PC-9 (cell line): Measurements from ENCODE around the gene C1R. TPM values are rescaled to one million over a fixed set of nuclear protein-coding genes. Genes with fewer than 3 reads are reported as not detected.

Experiments
- BruUV-seq: library from RNA; stranded (reverse); fragments of 400-500 nt; replicated peaks from 2 replicates; lab custom pipeline; 2021; lab: Mats Ljungman, UMichigan
- CTCF ChIA-PET: fragments of 300-600 bp; sonication (Branson Sonifier 250); formaldehyde crosslinking; loops from one replicate; lab custom pipeline; 2022; ENCODE audit warnings: antibody characterized with exemption; lab: Charles Lee
- POLR2A ChIA-PET: fragments of 300-600 bp; sonication (Branson Sonifier 250); formaldehyde crosslinking; loops from one replicate; lab custom pipeline; 2022; ENCODE audit warnings: antibody characterized with exemption; ENCODE audit not compliant: unreplicated experiment; lab: Charles Lee
- DNase-seq, 2 experiments: peaks; one replicate each; pipeline versions ENCODE4 v3.0.0 to v3.0.0-alpha.2; 2015 to 2022; ENCODE audit warnings: mixed read lengths in 1 of 2
- H2AFZ ChIP-seq: fragments of 200-600 bp; sonication (generic); 2 replicates; pipeline ENCODE4 v1.8.1; 2017; ENCODE audit warnings: antibody characterized with exemption
- H3F3A ChIP-seq: fragments of 200-600 bp; sonication (generic); 2 replicates; pipeline ENCODE4 v1.8.1; 2017; ENCODE audit warnings: antibody characterized with exemption, mild to moderate bottlenecking, low read depth; ENCODE audit not compliant: insufficient read depth
- H3K27ac ChIP-seq: fragments of 200-600 bp; sonication (generic); 2 replicates; pipeline ENCODE4 v1.6.1; 2016; ENCODE audit warnings: mixed run types
- H3K27me3 ChIP-seq: fragments of 200-600 bp; sonication (generic); 2 replicates; pipeline ENCODE4 v1.6.1; 2016; ENCODE audit warnings: low read depth, mixed run types; ENCODE audit not compliant: insufficient read depth
- H3K36me3 ChIP-seq: fragments of 200-600 bp; sonication (generic); 2 replicates; pipeline ENCODE4 v1.6.1; 2016; ENCODE audit warnings: low read depth, mixed run types
- H3K4me1 ChIP-seq: fragments of 200-600 bp; sonication (generic); replicated peaks from 2 replicates; pipeline ENCODE4 v1.6.1; 2016; ENCODE audit warnings: mixed run types; ENCODE audit not compliant: insufficient read depth
- H3K4me2 ChIP-seq: fragments of 200-600 bp; sonication (generic); 2 replicates; pipeline ENCODE4 v1.6.1; 2017; ENCODE audit warnings: mixed run types
- H3K4me3 ChIP-seq: fragments of 200-600 bp; sonication (generic); 2 replicates; pipeline ENCODE4 v1.6.1; 2016; ENCODE audit warnings: mixed run types
- H3K79me2 ChIP-seq: fragments of 200-600 bp; sonication (generic); 2 replicates; pipeline ENCODE4 v1.6.1; 2017; ENCODE audit warnings: low read depth, mixed run types
- H3K9me2 ChIP-seq: fragments of 200-600 bp; sonication (generic); 2 replicates; pipeline ENCODE4 v1.8.1; 2017; ENCODE audit warnings: mild to moderate bottlenecking; ENCODE audit not compliant: insufficient read depth
- H3K9me3 ChIP-seq: fragments of 200-600 bp; sonication (generic); 2 replicates; pipeline ENCODE4 v1.8.1; 2016; ENCODE audit warnings: low read depth; ENCODE audit not compliant: insufficient read depth
- H4K20me1 ChIP-seq: fragments of 200-600 bp; sonication (generic); 2 replicates; pipeline ENCODE4 v1.8.1; 2017; ENCODE audit not compliant: insufficient read depth
- CTCF ChIP-seq: fragments of 200-600 bp; sonication (generic); conservative IDR thresholded peaks from 2 replicates; pipeline ENCODE4 v1.6.1; 2017; ENCODE audit warnings: mixed run types, antibody characterized with exemption, mild to moderate bottlenecking, moderate library complexity
- EZH2 ChIP-seq: fragments of 200-600 bp; sonication (generic); IDR thresholded peaks from 2 replicates; pipeline ENCODE4 v1.8.0; 2017; ENCODE audit warnings: antibody characterized with exemption, low read depth
- intact Hi-C: fragments of 100-400 bp; cut with micrococcal nuclease; formaldehyde crosslinking; loops from one replicate; pipeline ENCODE4 v1.10.0; 2022; ENCODE audit not compliant: unreplicated experiment
- total RNA-seq: library from RNA; stranded (reverse); gene quantifications from 2 replicates; pipeline ENCODE4 v1.2.3, GENCODE V29; 2021

The C1R gene
- total RNA-seq, 1 experiment from 2014 or later = 24.0 TPM

GRCh38 chr12:7121324-7121723 is 29.1 kb upstream of the C1R start:
- no TSS peak for BruUV-seq

GRCh38 chr12:7120166-7120565 is 27.9 kb upstream of the C1R start:
- H3K36me3 ChIP-seq = peaks cover 4% of the 10 kb centered on the region; the same call in 1 of the 2 replicates
- no peaks in the 10 kb centered on the region for H3K27me3 ChIP-seq
- no peaks in the 10 kb centered on the region for H3K4me1 ChIP-seq
- H3K4me2 ChIP-seq = no peak overlapping the region
- no peak overlapping the region for H2AFZ ChIP-seq
- BruUV-seq = no TSS peak
- H3K9me3 ChIP-seq = no peaks in the 10 kb centered on the region
- H3F3A ChIP-seq = no peaks in the 10 kb centered on the region
- ChIA-PET POLR2A (no interaction called here), CTCF (no interaction called here)
- H4K20me1 ChIP-seq = no peaks in the 10 kb centered on the region
- H3K4me3 ChIP-seq = no peak overlapping the region
- TF ChIP-seq CTCF (no peak), EZH2 (no peak)
- H3K27ac ChIP-seq = no peak overlapping the region
- no peak for DNase-seq
- intact Hi-C loops = no loop called here
- no peaks in the 10 kb centered on the region for H3K79me2 ChIP-seq
- no peaks in the 10 kb centered on the region for H3K9me2 ChIP-seq

More at GRCh38 chr12:7121324-7121723, 29.1 kb upstream of the C1R start:
- Histone ChIP-seq H3K27me3 (no peaks in the 10 kb centered on the region), H3K9me2 (no peaks in the 10 kb centered on the region), H4K20me1 (no peaks in the 10 kb centered on the region), H3K79me2 (no peaks in the 10 kb centered on the region), H3K4me1 (no peaks in the 10 kb centered on the region), H3K4me2 (no peak overlapping the region), H3K4me3 (no peak overlapping the region), H2AFZ (no peak overlapping the region), H3F3A (no peaks in the 10 kb centered on the region), H3K9me3 (no peaks in the 10 kb centered on the region), H3K36me3 (no peaks in the 10 kb centered on the region), H3K27ac (no peak overlapping the region)
- no peak for TF ChIP-seq EZH2
- no peak for TF ChIP-seq CTCF
- ChIA-PET POLR2A (no interaction called here), CTCF (no interaction called here)
- intact Hi-C loops = no loop called here
- DNase-seq = no peak

GRCh38 chr12:7118881-7119280 is 26.6 kb upstream of the C1R start:
- Histone ChIP-seq H3K9me2 (no peaks in the 10 kb centered on the region), H3K27me3 (no peaks in the 10 kb centered on the region), H3F3A (no peaks in the 10 kb centered on the region), H3K9me3 (no peaks in the 10 kb centered on the region), H3K27ac (no peak overlapping the region), H4K20me1 (no peaks in the 10 kb centered on the region), H3K4me3 (no peak overlapping the region), H3K4me1 (no peaks in the 10 kb centered on the region), H3K4me2 (no peak overlapping the region), H3K79me2 (no peaks in the 10 kb centered on the region), H2AFZ (no peak overlapping the region), H3K36me3 (peaks cover 7% of the 10 kb centered on the region)
- POLR2A ChIA-PET = no interaction called here
- BruUV-seq = no TSS peak
- DNase-seq = no peak
- CTCF ChIA-PET = no interaction called here
- no peak for TF ChIP-seq EZH2
- no peak for TF ChIP-seq CTCF
- intact Hi-C loops = no loop called here
